ENCODE results near the gene SLC22A1.
"Not testable (repeated sequence)": the region's sequence is repeated elsewhere in the genome, so short reads cannot be mapped to it uniquely, and the experiment has no call there.

Gene SLC22A1

DNA sequence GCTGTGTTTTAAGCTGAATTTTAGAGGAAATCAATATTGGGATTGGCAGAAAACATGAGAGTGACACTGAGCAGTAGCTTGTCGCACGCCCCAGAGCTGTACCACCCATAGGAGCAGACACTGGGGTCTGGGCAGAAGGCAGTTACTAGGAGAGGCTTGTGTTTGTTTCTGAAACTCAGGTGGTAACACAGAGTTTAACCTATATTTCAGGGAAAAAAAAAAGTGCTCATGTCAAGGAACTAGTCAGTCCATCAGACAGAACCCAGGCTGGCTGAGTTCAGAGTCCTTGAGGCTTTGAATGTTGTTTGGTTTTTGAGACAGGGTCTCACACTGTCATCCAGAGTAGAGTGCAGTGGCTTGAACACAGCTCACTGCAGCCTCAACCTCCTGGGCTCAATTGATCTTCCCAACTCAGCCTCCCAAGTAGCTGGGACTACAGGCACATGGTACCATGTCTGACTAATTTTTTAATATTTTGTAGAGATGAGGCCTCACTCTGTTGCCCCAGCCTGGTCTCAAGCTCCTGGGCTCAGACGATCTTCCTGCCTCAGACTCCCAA is 6.6 kb downstream of the SLC22A1 start:
- no peak overlapping the region for H3K9ac ChIP-seq (ENCODE audit: low read length)
- H3K27me3 ChIP-seq (ENCODE audit: control insufficient read depth, insufficient read depth, low read length) = no peaks in the 10 kb centered on the region
- no peaks in the 10 kb centered on the region for H3K36me3 ChIP-seq (ENCODE audit: control insufficient read depth, insufficient read depth, low read length)
- no peak overlapping the region for H3K4me3 ChIP-seq (ENCODE audit: low read length)
- no peaks in the 10 kb centered on the region for H3K4me1 ChIP-seq (ENCODE audit: control insufficient read depth, insufficient read depth, low read length)
- H3K9me3 ChIP-seq (ENCODE audit: control insufficient read depth, low read length) = no peaks in the 10 kb centered on the region

DNA sequence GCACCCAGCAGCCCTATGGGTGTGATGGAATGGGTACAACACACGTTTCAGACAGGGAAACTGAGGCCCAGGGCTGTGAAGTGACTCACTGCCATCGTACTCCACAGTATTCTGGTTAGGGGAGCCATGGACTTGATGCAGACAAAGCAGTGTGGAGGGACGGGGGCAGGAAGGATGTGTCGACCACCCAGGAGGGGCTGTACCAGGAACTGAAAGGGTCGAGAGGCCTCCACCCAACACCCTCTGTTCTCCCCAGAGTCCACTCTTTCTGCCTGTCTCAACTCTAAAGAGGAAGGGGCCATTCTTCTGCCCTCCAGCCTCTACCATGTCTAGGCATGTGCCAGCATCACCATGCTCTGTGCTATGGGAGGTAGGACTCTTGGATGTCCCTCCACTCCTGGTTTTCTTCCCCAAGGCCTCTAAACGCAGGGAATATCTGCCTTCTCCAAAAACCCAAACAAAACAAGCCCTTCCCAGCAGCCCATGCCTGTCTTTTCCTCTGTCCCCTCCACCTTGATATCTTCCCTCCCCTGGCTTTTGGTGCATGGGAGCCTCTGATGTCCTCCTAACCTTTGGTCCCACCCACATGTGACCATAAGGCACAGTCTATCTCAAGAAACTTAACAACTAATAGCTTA is 7.4 kb downstream of the SLC22A1 start:
- no peak overlapping the region for H3K9ac ChIP-seq (ENCODE audit: low read length)
- no peaks in the 10 kb centered on the region for H3K4me1 ChIP-seq (ENCODE audit: control insufficient read depth, insufficient read depth, low read length)
- H3K4me3 ChIP-seq (ENCODE audit: low read length) = no peak overlapping the region
- no peaks in the 10 kb centered on the region for H3K27me3 ChIP-seq (ENCODE audit: control insufficient read depth, insufficient read depth, low read length)
- H3K36me3 ChIP-seq (ENCODE audit: control insufficient read depth, insufficient read depth, low read length) = no peaks in the 10 kb centered on the region
- no peaks in the 10 kb centered on the region for H3K9me3 ChIP-seq (ENCODE audit: control insufficient read depth, low read length)

DNA sequence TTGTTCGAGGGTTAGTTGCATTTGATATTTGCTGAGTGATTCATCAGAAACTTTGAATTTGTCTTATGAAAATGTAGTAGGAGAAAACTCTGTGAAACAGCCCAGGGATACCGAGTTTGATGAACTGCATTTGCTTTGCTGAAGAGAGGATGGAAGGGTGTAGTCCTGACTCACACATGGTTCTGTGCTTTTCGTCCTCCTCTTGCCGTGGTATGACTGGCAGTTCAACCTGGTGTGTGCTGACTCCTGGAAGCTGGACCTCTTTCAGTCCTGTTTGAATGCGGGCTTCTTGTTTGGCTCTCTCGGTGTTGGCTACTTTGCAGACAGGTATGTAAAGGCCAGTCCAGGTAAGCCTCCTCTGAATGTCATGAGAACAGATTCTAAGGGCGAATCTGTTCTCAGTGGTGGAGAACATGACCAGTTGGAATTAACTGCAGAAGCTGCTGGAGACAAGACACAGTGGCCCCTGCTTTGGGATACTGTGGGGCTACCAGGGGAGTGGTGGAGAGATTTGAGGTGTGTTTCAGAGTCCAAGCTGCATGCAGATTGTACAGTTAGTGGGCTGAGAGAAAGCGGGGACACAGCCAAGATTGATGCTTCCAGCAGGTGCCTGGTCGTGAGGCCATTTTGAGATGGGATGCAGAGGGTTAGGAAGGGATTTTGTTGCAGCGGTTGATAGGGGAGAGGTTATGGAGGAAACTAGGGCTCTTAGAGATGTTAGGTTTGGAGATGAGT is 8.4 kb downstream of the SLC22A1 start:
- Histone ChIP-seq H3K4me1 (ENCODE audit: control insufficient read depth, insufficient read depth, low read length) (no peaks in the 10 kb centered on the region), H3K9me3 (ENCODE audit: control insufficient read depth, low read length) (no peaks in the 10 kb centered on the region), H3K9ac (ENCODE audit: low read length) (no peak overlapping the region), H3K36me3 (ENCODE audit: control insufficient read depth, insufficient read depth, low read length) (no peaks in the 10 kb centered on the region), H3K27me3 (ENCODE audit: control insufficient read depth, insufficient read depth, low read length) (no peaks in the 10 kb centered on the region), H3K4me3 (ENCODE audit: low read length) (no peak overlapping the region)

DNA sequence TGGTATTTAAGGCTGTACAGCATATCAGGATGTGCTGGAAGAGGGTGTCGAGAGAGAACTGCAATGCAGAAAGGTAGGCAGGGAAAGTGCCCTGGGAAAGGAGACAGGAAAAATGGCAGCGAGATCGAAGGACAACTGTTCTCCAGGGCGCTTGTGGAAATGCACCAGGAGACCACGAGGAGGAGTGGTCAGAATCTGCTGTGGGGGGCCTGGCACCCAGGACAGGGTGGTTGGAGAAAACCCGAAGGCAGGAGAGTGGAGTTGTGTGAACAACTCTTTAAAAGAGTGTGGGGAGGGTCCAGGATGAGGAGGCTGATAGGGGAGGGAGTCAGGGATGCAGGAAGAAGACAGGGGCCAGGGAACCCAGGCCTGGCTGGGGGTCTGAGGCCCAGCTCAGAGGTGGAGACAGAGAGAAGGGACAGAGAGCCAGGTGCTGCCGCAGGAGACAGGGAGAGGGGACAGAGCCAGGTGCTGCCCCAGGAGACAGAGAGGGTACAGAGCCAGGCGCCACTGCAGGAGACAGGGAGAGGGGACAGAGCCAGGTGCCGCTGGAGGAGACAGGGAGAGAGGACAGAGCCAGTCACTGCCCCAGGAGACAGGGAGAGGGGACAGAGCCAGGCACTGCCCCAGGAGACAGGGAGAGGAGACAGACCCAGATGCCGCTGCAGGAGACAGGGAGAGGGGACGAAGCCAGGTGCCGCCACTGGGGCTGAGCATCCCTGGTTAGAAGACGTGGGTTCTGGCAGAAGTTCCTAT is 9.3 kb downstream of the SLC22A1 start:
- H3K27me3 ChIP-seq (ENCODE audit: control insufficient read depth, insufficient read depth, low read length) = no peaks in the 10 kb centered on the region

DNA sequence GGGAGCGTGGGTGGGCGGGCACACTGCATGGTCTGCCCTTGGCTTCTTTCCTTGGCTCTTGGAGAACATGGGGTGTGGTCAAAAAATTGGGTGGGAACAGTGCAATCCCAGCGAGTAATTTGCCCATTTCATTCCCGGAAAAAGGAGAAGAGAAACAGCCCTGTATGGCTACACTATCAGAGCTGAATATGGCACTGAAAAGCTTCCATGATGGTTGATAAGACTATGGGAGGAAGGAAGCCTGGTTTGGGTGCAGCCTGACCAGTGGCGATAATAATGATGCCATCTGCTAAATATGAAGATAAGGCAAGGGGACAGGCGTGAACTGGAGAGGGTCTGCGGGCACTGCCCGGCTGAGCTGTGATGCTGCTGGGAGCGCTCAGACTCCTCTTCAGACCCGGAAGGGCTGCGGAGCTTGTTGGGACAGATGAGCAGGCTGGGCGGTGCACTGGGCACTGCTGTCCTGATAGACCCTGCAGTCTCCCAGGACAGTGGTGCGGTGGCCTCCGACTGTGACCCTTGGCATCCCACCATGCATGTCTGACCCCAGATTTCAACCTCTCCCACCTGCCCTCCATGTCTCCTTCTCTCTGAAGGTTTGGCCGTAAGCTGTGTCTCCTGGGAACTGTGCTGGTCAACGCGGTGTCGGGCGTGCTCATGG is 10.2 kb downstream of the SLC22A1 start:
- Histone ChIP-seq H3K9ac (ENCODE audit: low read length) (no peak overlapping the region), H3K9me3 (ENCODE audit: control insufficient read depth, low read length) (no peaks in the 10 kb centered on the region), H3K36me3 (ENCODE audit: control insufficient read depth, insufficient read depth, low read length) (no peaks in the 10 kb centered on the region), H3K4me1 (ENCODE audit: control insufficient read depth, insufficient read depth, low read length) (no peaks in the 10 kb centered on the region), H3K4me3 (ENCODE audit: low read length) (no peak overlapping the region), H3K27me3 (ENCODE audit: control insufficient read depth, insufficient read depth, low read length) (no peaks in the 10 kb centered on the region)

More for the DNA sequence above, 9.3 kb downstream of the SLC22A1 start:
- Histone ChIP-seq H3K9me3 (ENCODE audit: control insufficient read depth, low read length) (no peaks in the 10 kb centered on the region), H3K36me3 (ENCODE audit: control insufficient read depth, insufficient read depth, low read length) (no peaks in the 10 kb centered on the region), H3K9ac (ENCODE audit: low read length) (no peak overlapping the region), H3K4me3 (ENCODE audit: low read length) (no peak overlapping the region), H3K4me1 (ENCODE audit: control insufficient read depth, insufficient read depth, low read length) (no peaks in the 10 kb centered on the region)

- no peak overlapping the region for H3K4me3 ChIP-seq (ENCODE audit: low read length)
- no peaks in the 10 kb centered on the region for H3K36me3 ChIP-seq (ENCODE audit: control insufficient read depth, insufficient read depth, low read length)
- no peak overlapping the region for H3K9ac ChIP-seq (ENCODE audit: low read length)
- no peaks in the 10 kb centered on the region for H3K9me3 ChIP-seq (ENCODE audit: control insufficient read depth, low read length)
- H3K4me1 ChIP-seq (ENCODE audit: control insufficient read depth, insufficient read depth, low read length) = peaks cover 4% of the 10 kb centered on the region
- H3K27me3 ChIP-seq (ENCODE audit: control insufficient read depth, insufficient read depth, low read length) = no peaks in the 10 kb centered on the region
These were observed 10.7 kb downstream of the SLC22A1 start for GRCh38 chr6:160132297-160132637.

DNA sequence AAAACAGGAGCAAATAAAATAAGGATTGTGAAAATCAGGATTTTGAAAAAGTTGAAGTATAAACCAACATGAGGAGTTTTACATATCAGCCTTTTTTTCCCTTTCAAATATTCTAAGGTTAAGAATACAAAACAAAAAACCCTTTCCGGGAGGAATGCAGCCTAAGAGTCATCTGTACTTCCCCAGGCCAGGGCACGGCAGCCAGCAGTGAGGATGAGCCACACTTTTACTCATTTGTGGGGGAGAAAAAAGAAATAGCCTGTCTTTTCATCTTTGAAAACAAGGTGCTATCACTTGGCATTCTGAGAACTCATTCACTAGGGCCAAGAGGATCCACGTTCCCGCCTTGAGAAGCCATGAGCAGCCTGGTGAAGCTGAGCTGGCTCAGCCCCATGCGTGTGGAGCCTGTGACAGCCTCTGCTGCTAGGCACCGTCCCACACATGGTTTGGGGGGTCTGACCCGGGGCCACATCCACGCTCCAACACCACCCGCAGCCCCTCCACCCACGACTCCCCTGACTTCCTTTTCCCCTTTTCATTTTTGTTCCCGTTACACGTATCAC is 11.2 kb downstream of the SLC22A1 start:
- Histone ChIP-seq H3K36me3 (ENCODE audit: control insufficient read depth, insufficient read depth, low read length) (no peaks in the 10 kb centered on the region), H3K27me3 (ENCODE audit: control insufficient read depth, insufficient read depth, low read length) (no peaks in the 10 kb centered on the region), H3K4me3 (ENCODE audit: low read length) (no peak overlapping the region), H3K4me1 (ENCODE audit: control insufficient read depth, insufficient read depth, low read length) (peaks cover 6% of the 10 kb centered on the region), H3K9me3 (ENCODE audit: control insufficient read depth, low read length) (no peaks in the 10 kb centered on the region), H3K9ac (ENCODE audit: low read length) (no peak overlapping the region)

DNA sequence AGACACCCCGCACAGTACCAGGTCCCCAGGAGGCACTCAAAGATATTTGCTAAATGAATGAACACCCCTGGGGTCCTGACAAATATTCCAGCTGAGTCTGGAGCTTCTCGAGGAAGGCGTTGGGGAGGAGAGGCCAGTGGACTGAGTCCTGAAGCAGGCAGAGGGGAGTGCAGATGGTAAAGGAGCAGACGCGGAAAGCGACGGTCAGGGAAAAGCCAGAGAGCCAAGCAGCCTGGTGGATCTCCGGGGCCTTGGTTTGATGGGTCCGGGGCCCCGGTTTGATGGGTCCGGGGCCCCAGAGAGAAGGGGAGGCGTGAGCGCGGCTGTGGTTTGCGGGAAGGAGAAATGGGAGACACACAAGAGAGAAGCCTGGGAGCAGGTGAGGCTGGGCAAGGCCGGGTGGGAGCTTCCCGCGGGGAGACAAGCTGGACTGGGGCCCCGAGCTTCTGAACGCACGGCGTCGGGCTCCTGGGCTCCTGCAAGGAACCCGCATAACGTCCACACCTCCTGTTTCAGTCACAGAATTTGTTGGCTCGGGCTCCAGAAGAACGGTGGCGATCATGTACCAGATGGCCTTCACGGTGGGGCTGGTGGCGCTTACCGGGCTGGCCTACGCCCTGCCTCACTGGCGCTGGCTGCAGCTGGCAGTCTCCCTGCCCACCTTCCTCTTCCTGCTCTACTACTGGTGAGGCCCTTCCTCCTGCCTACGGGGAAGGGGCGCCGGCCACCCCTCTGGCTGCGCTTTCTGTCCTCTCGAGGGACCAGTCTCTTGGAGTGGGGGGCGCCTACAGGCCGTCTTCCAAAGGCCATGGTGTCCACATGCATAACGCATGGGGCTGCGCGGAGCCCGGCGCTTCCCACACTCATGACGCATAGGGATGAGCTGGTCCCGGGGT is 12.1 kb downstream of the SLC22A1 start:
- Histone ChIP-seq H3K9ac (ENCODE audit: low read length) (no peak overlapping the region), H3K4me3 (ENCODE audit: low read length) (no peak overlapping the region), H3K27me3 (ENCODE audit: control insufficient read depth, insufficient read depth, low read length) (no peaks in the 10 kb centered on the region), H3K9me3 (ENCODE audit: control insufficient read depth, low read length) (no peaks in the 10 kb centered on the region), H3K4me1 (ENCODE audit: control insufficient read depth, insufficient read depth, low read length) (peaks cover 12% of the 10 kb centered on the region), H3K36me3 (ENCODE audit: control insufficient read depth, insufficient read depth, low read length) (no peaks in the 10 kb centered on the region)

DNA sequence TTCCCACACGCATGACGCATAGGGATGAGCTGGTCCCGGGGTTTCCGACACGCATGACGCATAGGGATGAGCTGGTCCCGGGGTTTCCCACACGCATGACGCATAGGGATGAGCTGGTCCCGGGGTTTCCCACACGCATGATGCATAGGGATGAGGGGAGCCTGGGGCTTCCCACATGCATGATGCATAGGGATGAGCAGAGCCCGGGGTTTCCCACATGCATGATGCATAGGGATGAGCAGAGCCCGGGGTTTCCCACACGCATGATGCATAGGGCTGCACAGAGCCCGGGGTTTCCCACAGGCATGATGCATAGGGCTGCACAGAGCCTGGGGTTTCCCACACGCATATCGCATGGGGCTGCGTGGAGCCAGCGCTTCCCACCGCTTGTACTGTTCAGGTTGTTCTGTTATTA is 12.7 kb downstream of the SLC22A1 start:
- not testable (repeated sequence) for H3K36me3 ChIP-seq (ENCODE audit: control insufficient read depth, insufficient read depth, low read length); H3K4me3 ChIP-seq (ENCODE audit: low read length); H3K9me3 ChIP-seq (ENCODE audit: control insufficient read depth, low read length); H3K27me3 ChIP-seq (ENCODE audit: control insufficient read depth, insufficient read depth, low read length); H3K9ac ChIP-seq (ENCODE audit: low read length)
- H3K4me1 ChIP-seq (ENCODE audit: control insufficient read depth, insufficient read depth, low read length) = peaks cover 12% of the 10 kb centered on the region

DNA sequence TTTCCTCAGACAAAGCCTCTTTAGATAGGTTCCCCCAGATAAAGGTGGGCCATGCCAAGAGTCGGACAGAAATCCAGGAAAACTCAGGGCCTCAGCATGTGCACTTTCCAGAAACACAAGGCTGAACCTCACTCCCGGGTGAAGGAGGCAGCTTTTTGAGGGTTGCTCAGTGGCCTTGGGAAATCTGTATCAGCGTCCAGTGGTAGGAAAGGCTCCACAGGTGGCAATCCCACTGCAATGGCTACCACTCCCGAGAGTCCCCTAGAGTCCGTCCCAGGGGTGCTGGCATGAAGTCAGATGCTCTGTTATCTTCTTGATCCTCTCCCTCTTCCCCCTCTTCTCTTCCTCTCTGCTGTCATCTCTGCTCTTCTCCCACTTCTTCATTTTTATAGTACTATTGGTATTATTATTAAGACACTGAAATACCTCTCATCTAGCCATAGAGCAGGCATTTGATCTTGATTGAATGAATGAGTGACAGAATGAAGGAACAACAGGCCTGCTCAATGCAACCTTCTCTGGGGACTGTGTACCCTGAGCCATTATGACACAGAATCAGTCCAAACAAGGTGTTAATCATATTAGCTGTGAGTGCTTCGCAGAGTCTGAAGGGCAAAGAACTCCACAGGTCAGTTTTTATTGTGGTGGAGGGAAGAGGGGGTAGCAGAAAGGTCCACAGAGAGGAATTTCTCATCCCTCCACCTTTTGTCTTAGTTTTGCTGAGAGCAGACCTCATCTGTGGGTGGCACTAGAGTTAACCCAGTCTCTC is 13.3 kb downstream of the SLC22A1 start:
- peaks cover 12% of the 10 kb centered on the region for H3K4me1 ChIP-seq (ENCODE audit: control insufficient read depth, insufficient read depth, low read length)
- H3K27me3 ChIP-seq (ENCODE audit: control insufficient read depth, insufficient read depth, low read length) = no peaks in the 10 kb centered on the region
- no peak overlapping the region for H3K4me3 ChIP-seq (ENCODE audit: low read length)
- no peak overlapping the region for H3K9ac ChIP-seq (ENCODE audit: low read length)
- H3K36me3 ChIP-seq (ENCODE audit: control insufficient read depth, insufficient read depth, low read length) = no peaks in the 10 kb centered on the region
- H3K9me3 ChIP-seq (ENCODE audit: control insufficient read depth, low read length) = no peaks in the 10 kb centered on the region
